ENCODE data around the gene CEPT1. TPM values are rescaled to one million over a fixed set of nuclear protein-coding genes. Genes with fewer than 3 reads are reported as not detected.

Gene CEPT1
- total RNA-seq, 4 donors from 2014 or later, result 30.3 to 37.8 (median 32.8) TPM

GRCh38 chr1:111208921-111209320 is 68.9 kb downstream of the CEPT1 start:
- 69 to 81% methylated on average over 1 of the region's 1 CpG for WGBS, 2 donors
- DNase-seq (ENCODE audit: low spot score in 2 of 2), result no peak
- Histone ChIP-seq H3K36me3 (no peaks in the 10 kb centered on the region), H3K9me3 (no peaks in the 10 kb centered on the region), H3K4me3 (no peak overlapping the region), H3K4me1 (peaks cover 0 to 13% (median 11%) of the 10 kb centered on the region in 4 donors), H3K27me3 (peaks cover 0 to 10% of the 10 kb centered on the region in 2 donors), H3K27ac (no peak overlapping the region)
- TF ChIP-seq EP300 (IDR thresholded peaks at IDR 0.05) (no peak), POLR2A (IDR thresholded peaks at IDR 0.05) (no peak), CTCF (IDR thresholded peaks at IDR 0.05) (no peak)

GRCh38 chr1:111209622-111210021 is 69.6 kb downstream of the CEPT1 start:
- no peak overlapping the region for H3K27ac ChIP-seq
- WGBS, 2 donors, result 92 to 93% methylated on average over 4 of the region's 4 CpGs
- H3K9me3 ChIP-seq, result no peaks in the 10 kb centered on the region
- peaks cover 0 to 4% of the 10 kb centered on the region in 2 donors for H3K27me3 ChIP-seq
- no peak overlapping the region for H3K4me3 ChIP-seq
- H3K4me1 ChIP-seq, result peaks cover 0 to 11% (median 6%) of the 10 kb centered on the region in 4 donors
- no peaks in the 10 kb centered on the region for H3K36me3 ChIP-seq
- DNase-seq (ENCODE audit: low spot score in 2 of 2), result no peak
- TF ChIP-seq CTCF (IDR thresholded peaks at IDR 0.05) (no peak), EP300 (IDR thresholded peaks at IDR 0.05) (no peak), POLR2A (IDR thresholded peaks at IDR 0.05) (no peak)

- 93 to 94% methylated on average over 1 of the region's 1 CpG for WGBS, 2 donors
Observed at GRCh38 chr1:111211921-111212320, 71.9 kb downstream of the CEPT1 start.

GRCh38 chr1:111212634-111213335 is 72.8 kb downstream of the CEPT1 start:
- Histone ChIP-seq H3K36me3 (no peaks in the 10 kb centered on the region), H3K4me3 (no peak overlapping the region), H3K9me3 (no peaks in the 10 kb centered on the region), H3K27ac (no peak overlapping the region), H3K27me3 (no peaks in the 10 kb centered on the region), H3K4me1 (peaks cover 0 to 19% (median 0%) of the 10 kb centered on the region in 4 donors)
- WGBS, 2 donors, result 73 to 79% methylated on average over 5 of the region's 5 CpGs
- DNase-seq (ENCODE audit: low spot score in 2 of 2), result no peak
- TF ChIP-seq EP300 (IDR thresholded peaks at IDR 0.05), result no peak
- TF ChIP-seq POLR2A (IDR thresholded peaks at IDR 0.05), result no peak
- no peak for TF ChIP-seq CTCF (IDR thresholded peaks at IDR 0.05)

More at GRCh38 chr1:111211921-111212320, 71.9 kb downstream of the CEPT1 start:
- TF ChIP-seq EP300 (IDR thresholded peaks at IDR 0.05) (no peak), CTCF (IDR thresholded peaks at IDR 0.05) (no peak), POLR2A (IDR thresholded peaks at IDR 0.05) (no peak)
- no peak for DNase-seq (ENCODE audit: low spot score in 2 of 2)
- Histone ChIP-seq H3K4me3 (no peak overlapping the region), H3K36me3 (no peaks in the 10 kb centered on the region), H3K27ac (no peak overlapping the region), H3K9me3 (no peaks in the 10 kb centered on the region), H3K27me3 (no peaks in the 10 kb centered on the region), H3K4me1 (peaks cover 0 to 10% (median 0%) of the 10 kb centered on the region in 4 donors)

- no peak for TF ChIP-seq EP300 (IDR thresholded peaks at IDR 0.05)
- no peak for TF ChIP-seq POLR2A (IDR thresholded peaks at IDR 0.05)
- no peak for TF ChIP-seq CTCF (IDR thresholded peaks at IDR 0.05)
- Histone ChIP-seq H3K9me3 (no peaks in the 10 kb centered on the region), H3K27me3 (no peaks in the 10 kb centered on the region), H3K27ac (no peak overlapping the region), H3K36me3 (no peaks in the 10 kb centered on the region), H3K4me3 (no peak overlapping the region), H3K4me1 (peaks cover 0 to 21% (median 0%) of the 10 kb centered on the region in 4 donors)
- 70 to 75% methylated on average over 6 of the region's 6 CpGs for WGBS, 2 donors
- no peak for DNase-seq (ENCODE audit: low spot score in 2 of 2)
Observed at GRCh38 chr1:111213412-111213811, 73.4 kb downstream of the CEPT1 start.

All from tibial nerve (tissue), 4 donors.